HepG2 (cell line): Measurements from ENCODE around the gene LTB4R. TPM values are rescaled to one million over a fixed set of nuclear protein-coding genes. Genes with fewer than 3 reads are reported as not detected.

Experiments
- AFF4 ChIP-seq: sonication (generic); formaldehyde crosslinking; IDR thresholded peaks from 2 replicates; pipeline ENCODE4 v1.4.0; 2020; ENCODE audit warnings: missing genetic modification reagents
- E2F1 ChIP-seq: sonication (generic); formaldehyde crosslinking; IDR thresholded peaks from 2 replicates; pipeline ENCODE4 v1.5.0; 2020; ENCODE audit warnings: missing genetic modification reagents
- FUBP1 ChIP-seq: sonication (generic); formaldehyde crosslinking; IDR thresholded peaks from 2 replicates; pipeline ENCODE4 v1.5.1; 2020; ENCODE audit warnings: missing genetic modification reagents, mild to moderate bottlenecking, borderline replicate concordance
- KAT2B ChIP-seq: fragments of 150-350 bp; IDR thresholded peaks from 2 replicates; pipeline ENCODE4 v1.6.1; 2014; ENCODE audit warnings: low read depth, low read length, borderline replicate concordance
- KDM4B ChIP-seq: sonication (generic); formaldehyde crosslinking; IDR thresholded peaks from 2 replicates; pipeline ENCODE4 v1.4.0; 2020; ENCODE audit warnings: missing genetic modification reagents
- LBX2 ChIP-seq: sonication (generic); formaldehyde crosslinking; IDR thresholded peaks from 2 replicates; pipeline ENCODE4 v1.5.0; 2020; ENCODE audit warnings: missing genetic modification reagents, mild to moderate bottlenecking, borderline replicate concordance
- MAF1 ChIP-seq: sonication (generic); formaldehyde crosslinking; IDR thresholded peaks from 2 replicates; pipeline ENCODE4 v1.5.0; 2020; ENCODE audit warnings: missing genetic modification reagents, borderline replicate concordance
- REPIN1 ChIP-seq: sonication (generic); formaldehyde crosslinking; IDR thresholded peaks from 2 replicates; pipeline ENCODE4 v1.8.0; 2022; ENCODE audit warnings: missing genetic modification reagents, low read depth, mild to moderate bottlenecking, borderline replicate concordance
- TBL1XR1 ChIP-seq: fragments of 150-350 bp; IDR thresholded peaks from 2 replicates; pipeline ENCODE4 v1.6.1; 2014; ENCODE audit warnings: borderline replicate concordance, low read length; ENCODE audit not compliant: partially characterized antibody
- TFDP2 ChIP-seq: sonication (generic); formaldehyde crosslinking; IDR thresholded peaks from 2 replicates; pipeline ENCODE4 v1.4.0; 2020; ENCODE audit warnings: missing genetic modification reagents
- ZMYM2 ChIP-seq: sonication (generic); formaldehyde crosslinking; IDR thresholded peaks from 2 replicates; pipeline ENCODE4 v1.8.0; 2022; ENCODE audit warnings: mild to moderate bottlenecking, missing genetic modification reagents
- ZNF224 ChIP-seq: sonication (generic); formaldehyde crosslinking; IDR thresholded peaks from 2 replicates; pipeline ENCODE4 v1.5.0; 2020; ENCODE audit warnings: mild to moderate bottlenecking, missing genetic modification reagents
- ZNF333 ChIP-seq: sonication (generic); formaldehyde crosslinking; IDR thresholded peaks from 2 replicates; pipeline ENCODE4 v1.4.0; 2020; ENCODE audit warnings: mild to moderate bottlenecking, missing genetic modification reagents, borderline replicate concordance
- ZNF367 ChIP-seq: sonication (generic); formaldehyde crosslinking; IDR thresholded peaks from 2 replicates; pipeline ENCODE4 v1.4.0; 2020; ENCODE audit warnings: missing genetic modification reagents, borderline replicate concordance
- ZNF704 ChIP-seq: sonication (generic); formaldehyde crosslinking; IDR thresholded peaks from 2 replicates; pipeline ENCODE4 v1.8.1; 2023; ENCODE audit warnings: mild to moderate bottlenecking, inconsistent platforms, moderate library complexity, missing genetic modification reagents, borderline replicate concordance
- ZSCAN9 ChIP-seq: IDR thresholded peaks from 2 replicates; pipeline ENCODE4 v1.6.1; 2016; ENCODE audit warnings: borderline replicate concordance
- polyA plus RNA-seq, 8 experiments: library from polyadenylated mRNA; depleted of rRNA in 3 of 8; stranded (reverse) in 7 of 8; unstranded in 1 of 8; fragments of >200 nt; fragmentation: Illumina TruSeq in 4 of 8; extraction: Trizol in 4 of 8; gene quantifications; 2 replicates each; pipeline versions ENCODE4 v1.2.1 to v1.2.3, GENCODE V29; 2011 to 2016; ENCODE audit warnings: low read depth in 4 of 8, missing spikeins in 1 of 8, mixed read lengths in 1 of 8; ENCODE audit not compliant: insufficient read depth in 1 of 8
- total RNA-seq, 5 experiments: library from RNA; depleted of rRNA; stranded (reverse); fragments of >200 nt; fragmentation: Illumina TruSeq; extraction: Trizol; gene quantifications; 2 replicates each; pipeline ENCODE4 v1.2.3, GENCODE V29; 2016; ENCODE audit warnings: low read depth in 1 of 5

Gene LTB4R
- total and polyA plus RNA-seq, 2 of the 13 experiments (the other 11 are each of a cell fraction or from before 2014, with no cell fraction given) = 3.2 to 8.2 TPM

- TF ChIP-seq TFDP2 (CRISPR knock-in tag) (peak; percentile 55; the same call in 1 of the 2 replicates), ZNF704 (CRISPR knock-in tag) (peak; percentile 89), E2F1 (CRISPR knock-in tag) (no peak), KAT2B (no peak), ZNF224 (CRISPR knock-in tag) (peak; percentile 86), ZNF367 (CRISPR knock-in tag) (no peak), ZNF333 (CRISPR knock-in tag) (0 out of 2 replicates have a peak, but pooled peaks have one; percentile 66), TBL1XR1 (peak; percentile 41), ZSCAN9 (CRISPR knock-in tag) (peak; percentile 95), FUBP1 (CRISPR knock-in tag) (peak; percentile 12; the same call in 1 of the 2 replicates), REPIN1 (peak; percentile 93), KDM4B (peak; percentile 91; the same call in 1 of the 2 replicates), ZMYM2 (CRISPR knock-in tag) (peak; percentile 85), LBX2 (CRISPR knock-in tag) (peak; percentile 13; the same call in 1 of the 2 replicates), MAF1 (CRISPR knock-in tag) (0 out of 2 replicates have a peak, but pooled peaks have one; percentile 57), AFF4 (CRISPR knock-in tag) (0 out of 2 replicates have a peak, but pooled peaks have one; percentile 12)
Measured at GRCh38 chr14:24307575-24308341, 3.5 kb upstream of the LTB4R start, which contains the start of gene CIDEB (continued).
